T-cell (primary cell): Measurements from ENCODE around the gene VSTM4. TPM values are rescaled to one million over a fixed set of nuclear protein-coding genes. Genes with fewer than 3 reads are reported as not detected.

Experiments
- ATAC-seq, 4 experiments: fragments of 200-7000 bp in 3 of 4; fragments of 150-1000 bp in 1 of 4; cut with Tn5 transposase; replicated peaks in 1 of 4; 1 replicate in 3 of 4; 2 replicates in 1 of 4; pipeline ENCODE4 v1.10.0; 2021; ENCODE audit warnings: moderate library complexity in 3 of 4, mild to moderate bottlenecking in 2 of 4, moderate number of reproducible peaks in 1 of 4
- CTCF ChIA-PET, 2 donors: fragments of 300-600 bp; sonication (Branson Sonifier 250); formaldehyde crosslinking; loops; one replicate each; lab custom pipeline; 2022; ENCODE audit warnings: antibody characterized with exemption in 2 of 2; lab: Charles Lee
- POLR2A ChIA-PET, 2 donors: fragments of 300-600 bp; sonication (Branson Sonifier 250); formaldehyde crosslinking; loops; one replicate each; lab custom pipeline; 2022; ENCODE audit warnings: antibody characterized with exemption in 2 of 2; lab: Charles Lee
- DNase-seq, 35 experiments: peaks; one replicate each; pipeline versions ENCODE4 v3.0.0 to v3.0.0-alpha.2; 2013 to 2023
- H3K27ac ChIP-seq: one replicate; pipeline ENCODE4 v1.5.1; 2013; ENCODE audit warnings: low read length
- H3K27me3 ChIP-seq, 2 experiments: replicated peaks in 1 of 2; 1 replicate in 1 of 2; 2 replicates in 1 of 2; pipeline versions ENCODE4 v1.6.1 to v1.7.0; 2013; ENCODE audit warnings: low read length in 1 of 2, mixed read lengths in 1 of 2; ENCODE audit not compliant: control insufficient read depth in 2 of 2, insufficient read depth in 2 of 2; ENCODE audit errors: extremely low read depth in 1 of 2
- H3K36me3 ChIP-seq, 2 donors: 1 replicate in 1 of 2; 2 replicates in 1 of 2; pipeline versions ENCODE4 v1.6.1 to v1.7.0; 2013; ENCODE audit warnings: low read length in 1 of 2; ENCODE audit not compliant: control insufficient read depth in 2 of 2, insufficient read depth in 1 of 2; ENCODE audit errors: extremely low read depth in 1 of 2
- H3K4me1 ChIP-seq, 2 experiments: 1 replicate in 1 of 2; 2 replicates in 1 of 2; pipeline versions ENCODE4 v1.6.1 to v1.7.0; 2013; ENCODE audit warnings: low read length in 2 of 2, mixed read lengths in 1 of 2; ENCODE audit not compliant: insufficient read depth in 2 of 2, control insufficient read depth in 1 of 2; ENCODE audit errors: extremely low read depth in 1 of 2
- H3K4me3 ChIP-seq, 2 donors: 1 replicate in 1 of 2; 2 replicates in 1 of 2; pipeline versions ENCODE4 v1.5.1 to v1.7.0; 2013; ENCODE audit warnings: mild to moderate bottlenecking in 2 of 2, low read length in 1 of 2, moderate library complexity in 1 of 2; ENCODE audit not compliant: control insufficient read depth in 1 of 2; ENCODE audit errors: extremely low read depth in 1 of 2
- H3K9me3 ChIP-seq: 2 replicates; pipeline ENCODE4 v1.7.0; 2013
- H3K27ac Mint-ChIP-seq, 2 donors: one replicate each; pipeline ENCODE4 v1.8.0; 2020 to 2021; ENCODE audit warnings: mild to moderate bottlenecking in 2 of 2, mixed read lengths in 2 of 2
- H3K27me3 Mint-ChIP-seq, 2 donors: one replicate each; pipeline ENCODE4 v1.8.0; 2021 to 2022; ENCODE audit warnings: mixed read lengths in 2 of 2
- H3K36me3 Mint-ChIP-seq: one replicate; pipeline ENCODE4 v1.8.0; 2021; ENCODE audit warnings: mixed read lengths
- H3K4me1 Mint-ChIP-seq, 3 donors: one replicate each; pipeline ENCODE4 v1.8.0; 2020 to 2022; ENCODE audit warnings: mixed read lengths in 3 of 3, mild to moderate bottlenecking in 1 of 3
- H3K4me3 Mint-ChIP-seq, 3 donors: one replicate each; pipeline ENCODE4 v1.8.0; 2020 to 2022; ENCODE audit warnings: mild to moderate bottlenecking in 3 of 3, mixed read lengths in 3 of 3, moderate library complexity in 3 of 3
- H3K9me3 Mint-ChIP-seq, 3 donors: one replicate each; pipeline ENCODE4 v1.8.0; 2020 to 2022; ENCODE audit warnings: mixed read lengths in 3 of 3
- WGBS: methylation state at CpG from one replicate; pipeline ENCODE4 v1.1.5; 2013; ENCODE audit warnings: missing lambda C conversion rate; ENCODE audit not compliant: insufficient coverage; 5-methylcytosine and 5-hydroxymethylcytosine counted together
- total RNA-seq, 35 experiments: library from RNA in 6 of 35; stranded (reverse) in 6 of 35; fragments of 120-200 nt in 1 of 35; gene quantifications; one replicate each; pipeline versions ENCODE4 v1.2.1 to v1.2.4 and lab custom pipeline; 2013 to 2026

The VSTM4 gene, protein sequence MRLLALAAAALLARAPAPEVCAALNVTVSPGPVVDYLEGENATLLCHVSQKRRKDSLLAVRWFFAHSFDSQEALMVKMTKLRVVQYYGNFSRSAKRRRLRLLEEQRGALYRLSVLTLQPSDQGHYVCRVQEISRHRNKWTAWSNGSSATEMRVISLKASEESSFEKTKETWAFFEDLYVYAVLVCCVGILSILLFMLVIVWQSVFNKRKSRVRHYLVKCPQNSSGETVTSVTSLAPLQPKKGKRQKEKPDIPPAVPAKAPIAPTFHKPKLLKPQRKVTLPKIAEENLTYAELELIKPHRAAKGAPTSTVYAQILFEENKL
- total RNA-seq (under 1 TPM in 3 of 5 donors, not detected in 2; 0.09 to 0.19 (median 0.10) TPM), total RNA-seq (lab: John Stamatoyannopoulos, UW) (0 to 0.51 (median 0.14) reads per million in 29 experiments)
- total RNA-seq (2013), result 0.15 TPM

DNA sequence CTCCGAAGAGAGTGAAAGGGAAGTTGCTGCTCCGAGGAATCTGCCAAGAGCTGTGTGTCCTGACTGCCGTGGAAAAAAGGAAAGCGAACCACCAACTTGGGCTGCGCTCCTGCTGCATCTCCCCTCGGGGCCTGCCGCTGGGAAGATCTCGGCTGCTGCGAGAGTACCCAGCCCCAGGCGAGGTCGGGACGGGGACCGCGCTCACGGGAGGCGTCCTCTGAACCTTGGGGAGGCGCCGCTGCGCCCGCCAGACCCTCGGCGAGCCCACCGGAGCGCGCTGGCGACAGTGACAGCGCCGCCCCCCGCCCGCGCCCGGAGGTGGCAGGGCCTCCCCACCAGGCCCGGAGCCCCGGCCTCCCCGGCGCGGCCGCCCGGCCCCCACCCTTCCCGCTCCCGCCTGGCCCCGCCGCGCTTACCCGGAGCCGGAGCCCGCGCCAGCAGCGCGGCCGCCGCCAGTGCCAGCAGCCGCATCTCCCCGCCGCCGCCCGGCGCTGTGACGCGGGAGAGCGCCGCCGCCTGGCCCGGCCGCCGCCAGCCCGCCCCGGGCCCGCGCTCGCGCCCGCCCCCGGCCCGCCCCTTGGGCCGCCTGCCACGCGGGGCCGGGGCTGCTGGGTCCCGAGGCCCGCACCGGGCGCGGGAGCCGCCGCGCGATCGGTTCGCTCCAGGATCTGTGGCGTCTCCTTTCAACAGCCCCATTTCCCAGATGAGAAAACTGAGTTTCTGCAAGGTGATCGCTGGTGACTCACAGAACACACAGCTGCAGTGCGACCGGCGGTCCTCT lies at the start of gene VSTM4:
Gene VSTM4 (minus strand): TSS at position 508 of the 781 bp plus-strand sequence. CDS start 37 bp downstream, at position 471.
- no peaks in the 10 kb centered on the region for H3K9me3 Mint-ChIP-seq
- peak in 2 of 4 experiments; percentile 18 to 38 for ATAC-seq
- WGBS, result 5% methylated on average over 81 of the region's 95 CpGs
- peaks cover 0 to 12% of the 10 kb centered on the region in 2 experiments for H3K4me1 ChIP-seq
- ChIA-PET POLR2A (no interaction called here), CTCF (no interaction called here)
- H3K27ac ChIP-seq, result no peak within 1 kb of the TSS
- H3K4me3 Mint-ChIP-seq, result peak within 1 kb of the TSS; percentile 22 to 41 (median 39)
- no peaks in the 10 kb centered on the region for H3K9me3 ChIP-seq
- peak in 1 of 35 experiments; percentile 9 for DNase-seq
- no peaks in the 10 kb centered on the region for H3K36me3 ChIP-seq
- H3K27me3 Mint-ChIP-seq, result peaks cover 18 to 36% of the 10 kb centered on the region in 2 donors
- H3K27ac Mint-ChIP-seq, result peak within 1 kb of the TSS in 1 of 2 donors; percentile 31
- H3K36me3 Mint-ChIP-seq, result no peaks in the 10 kb centered on the region
- H3K27me3 ChIP-seq, result peaks cover 0 to 46% of the 10 kb centered on the region in 2 experiments
- H3K4me1 Mint-ChIP-seq, result peaks cover 0 to 6% (median 3%) of the 10 kb centered on the region in 3 donors
- H3K4me3 ChIP-seq, result peak within 1 kb of the TSS in 1 of 2 donors; percentile 64

DNA sequence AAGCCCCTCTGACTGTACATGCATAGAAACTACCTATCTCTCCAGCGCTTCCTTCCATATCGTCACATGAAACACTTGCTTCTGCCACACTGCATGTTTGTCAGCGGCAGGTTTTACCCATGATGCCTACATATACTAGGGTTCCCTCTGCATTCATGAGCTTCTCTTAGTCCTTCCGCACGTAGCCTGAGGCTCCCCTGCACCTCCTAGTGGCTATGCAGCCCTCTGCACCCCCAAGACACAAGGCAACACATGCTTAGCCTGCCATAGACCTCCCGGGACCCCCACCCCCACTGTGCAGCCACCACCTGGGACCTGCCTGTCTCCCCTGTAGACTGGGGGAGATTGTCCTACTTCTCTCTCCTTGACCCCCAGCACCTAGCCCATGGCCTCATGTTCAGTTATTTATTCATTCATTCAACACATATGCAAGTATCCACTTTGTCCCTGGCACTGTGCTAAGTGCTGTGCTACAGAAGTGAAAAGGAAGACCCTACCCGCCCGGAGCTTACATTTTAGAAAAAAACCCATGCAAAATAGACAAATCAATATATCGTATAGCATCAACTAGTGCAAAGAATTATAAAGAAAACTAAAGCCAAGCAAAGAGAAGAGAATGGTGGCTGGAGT lies 49.4 kb upstream of the VSTM4 start:
- DNase-seq, result peak in 15 of 35 experiments; percentile 7 to 45 (median 16)
- peaks cover 4% of the 10 kb centered on the region for H3K36me3 Mint-ChIP-seq
- no peak overlapping the region for H3K27ac ChIP-seq
- H3K36me3 ChIP-seq, result peaks cover 0 to 4% of the 10 kb centered on the region in 2 donors
- peaks cover 5 to 14% (median 11%) of the 10 kb centered on the region in 3 donors for H3K4me1 Mint-ChIP-seq
- no peaks in the 10 kb centered on the region for H3K27me3 Mint-ChIP-seq
- no peak overlapping the region for H3K4me3 ChIP-seq
- H3K27ac Mint-ChIP-seq, result peak overlapping the region in 1 of 2 donors; percentile 36
- peak in 3 of 4 experiments; percentile 41 to 78 (median 67) for ATAC-seq
- CTCF ChIA-PET, result interaction anchor here (0.9 to 1.0 kb wide), 2 partner anchors 9 to 182 kb away, joined by 3 read pairs; no protein-coding TSS in a partner anchor
- H3K4me1 ChIP-seq, result peaks cover 0 to 3% of the 10 kb centered on the region in 2 experiments
- POLR2A ChIA-PET, result interaction anchor here in 1 of 2 donors (0.6 kb wide), 1 partner anchor 26 kb away, joined by 3 read pairs; no protein-coding TSS in a partner anchor
- no peaks in the 10 kb centered on the region for H3K9me3 Mint-ChIP-seq
- WGBS, result 43% methylated on average over 5 of the region's 9 CpGs
- H3K27me3 ChIP-seq, result peaks cover 0 to 8% of the 10 kb centered on the region in 2 experiments
- H3K9me3 ChIP-seq, result no peaks in the 10 kb centered on the region
- H3K4me3 Mint-ChIP-seq, result no peak overlapping the region

DNA sequence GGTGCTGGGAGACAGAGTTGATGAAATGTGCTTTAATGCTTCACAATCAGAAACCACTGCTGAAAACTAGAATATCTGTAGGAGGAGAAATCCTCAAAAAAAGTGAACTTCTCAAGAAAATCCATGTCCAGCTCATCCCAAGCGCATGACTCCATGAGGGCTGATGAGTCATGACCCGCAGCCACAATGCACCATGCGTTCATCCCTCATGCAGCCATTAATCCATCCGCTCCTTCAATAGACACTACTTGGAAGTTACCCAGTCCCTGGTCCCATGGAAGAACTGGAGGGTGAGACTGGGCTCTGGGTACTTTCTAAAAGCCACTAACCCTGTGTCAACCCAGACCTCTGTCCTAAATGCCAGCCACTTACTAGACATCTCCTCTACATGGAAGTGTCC lies 48.4 kb upstream of the VSTM4 start:
- H3K4me1 ChIP-seq, result peaks cover 0 to 3% of the 10 kb centered on the region in 2 experiments
- H3K27me3 ChIP-seq, result peaks cover 0 to 8% of the 10 kb centered on the region in 2 experiments
- DNase-seq (no peak), ATAC-seq (no peak)
- Mint-ChIP-seq H3K9me3 (no peaks in the 10 kb centered on the region), H3K4me3 (no peak overlapping the region), H3K4me1 (peaks cover 5 to 12% (median 11%) of the 10 kb centered on the region in 3 donors), H3K36me3 (peaks cover 4% of the 10 kb centered on the region), H3K27me3 (no peaks in the 10 kb centered on the region), H3K27ac (no peak overlapping the region)
- ChIA-PET POLR2A (no interaction called here), CTCF (interaction anchor here (0.6 to 1.0 kb wide), 2 partner anchors 10 to 347 kb away, joined by 3 read pairs; no protein-coding TSS in a partner anchor)
- H3K36me3 ChIP-seq, result peaks cover 0 to 4% of the 10 kb centered on the region in 2 donors
- H3K27ac ChIP-seq, result no peak overlapping the region
- no peaks in the 10 kb centered on the region for H3K9me3 ChIP-seq
- no peak overlapping the region for H3K4me3 ChIP-seq
- 92% methylated on average over 4 of the region's 4 CpGs for WGBS

DNA sequence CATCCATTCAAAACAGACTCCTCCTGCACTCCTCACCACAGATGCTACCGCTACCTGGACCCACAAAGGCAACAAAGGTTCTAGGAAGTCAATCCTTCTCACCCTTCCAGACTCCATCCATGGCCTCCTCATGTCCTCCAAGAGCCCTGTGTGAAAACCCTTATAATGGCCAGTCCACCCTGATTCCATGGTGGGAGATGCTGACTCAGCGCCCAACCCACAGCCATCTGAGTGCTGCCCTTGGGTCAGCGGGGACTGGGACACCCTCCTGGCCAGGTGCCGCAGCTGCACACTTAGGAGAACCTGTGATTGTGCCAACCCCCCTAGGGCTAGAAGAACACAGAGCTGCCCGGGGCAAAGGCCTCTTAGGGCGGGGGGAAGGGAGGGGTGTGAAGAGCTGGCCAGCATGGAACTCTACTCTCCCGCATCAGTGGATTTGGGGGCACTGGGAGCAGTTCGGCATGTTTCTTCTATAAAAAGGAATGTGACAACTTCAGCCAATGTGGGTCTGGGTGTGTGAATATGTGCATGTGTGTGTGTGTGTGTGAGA lies 47.5 kb upstream of the VSTM4 start:
- Mint-ChIP-seq H3K27ac (no peak overlapping the region), H3K27me3 (no peaks in the 10 kb centered on the region), H3K4me1 (peaks cover 5 to 16% (median 11%) of the 10 kb centered on the region in 3 donors), H3K9me3 (no peaks in the 10 kb centered on the region), H3K4me3 (no peak overlapping the region), H3K36me3 (peaks cover 4% of the 10 kb centered on the region)
- Histone ChIP-seq H3K36me3 (peaks cover 0 to 4% of the 10 kb centered on the region in 2 donors), H3K27me3 (peaks cover 0 to 8% of the 10 kb centered on the region in 2 experiments), H3K4me3 (no peak overlapping the region), H3K9me3 (no peaks in the 10 kb centered on the region), H3K4me1 (peaks cover 0 to 3% of the 10 kb centered on the region in 2 experiments), H3K27ac (no peak overlapping the region)
- DNase-seq (no peak), ATAC-seq (no peak)
- WGBS, result 77% methylated on average over 6 of the region's 8 CpGs
- ChIA-PET POLR2A (no interaction called here), CTCF (no interaction called here)

DNA sequence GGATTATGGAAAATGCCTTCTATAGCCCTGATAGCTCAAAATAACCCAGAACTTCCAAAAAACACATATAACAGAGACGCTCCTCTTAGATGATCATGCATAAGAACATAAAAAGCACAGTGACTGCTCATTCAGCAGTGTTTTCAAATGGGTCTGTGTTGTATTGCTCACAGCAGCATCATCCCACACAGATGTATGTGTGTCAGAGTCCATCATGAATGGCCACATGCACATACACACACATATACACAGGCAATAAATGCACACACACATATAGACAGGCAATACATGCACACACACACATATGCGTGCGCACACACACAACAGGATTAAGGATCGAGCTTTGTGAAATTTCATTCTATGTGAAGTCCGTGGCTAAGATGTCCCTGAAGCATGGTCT lies 46.7 kb upstream of the VSTM4 start:
- H3K4me3 Mint-ChIP-seq, result no peak overlapping the region
- ATAC-seq, result no peak

More for the DNA sequence above, 46.7 kb upstream of the VSTM4 start:
- H3K27ac Mint-ChIP-seq, result no peak overlapping the region
- H3K36me3 ChIP-seq, result peaks cover 0 to 4% of the 10 kb centered on the region in 2 donors
- peaks cover 0 to 2% of the 10 kb centered on the region in 2 donors for H3K27me3 Mint-ChIP-seq
- peaks cover 0 to 5% of the 10 kb centered on the region in 2 experiments for H3K27me3 ChIP-seq
- H3K4me3 ChIP-seq, result no peak overlapping the region
- peaks cover 12 to 24% (median 12%) of the 10 kb centered on the region in 3 donors for H3K4me1 Mint-ChIP-seq
- H3K9me3 Mint-ChIP-seq, result no peaks in the 10 kb centered on the region
- ChIA-PET POLR2A (no interaction called here), CTCF (no interaction called here)
- H3K36me3 Mint-ChIP-seq, result peaks cover 4% of the 10 kb centered on the region
- DNase-seq, result no peak
- no peak overlapping the region for H3K27ac ChIP-seq
- H3K4me1 ChIP-seq, result peaks cover 0 to 5% of the 10 kb centered on the region in 2 experiments
- 90% methylated on average over 2 of the region's 5 CpGs for WGBS
- no peaks in the 10 kb centered on the region for H3K9me3 ChIP-seq
